ENCODE data around the gene MTX3.

MTX3 gene

GRCh38 chr5:79983618-79984017 is 7.4 kb downstream of the MTX3 start:
- DNase-seq (ENCODE audit: low spot score): no peak

GRCh38 chr5:79982136-79982535 is 8.9 kb downstream of the MTX3 start:
- DNase-seq (ENCODE audit: low spot score): no peak

GRCh38 chr5:79976759-79977515 is 14.1 kb downstream of the MTX3 start:
- DNase-seq (ENCODE audit: low spot score): no peak

- DNase-seq (ENCODE audit: low spot score): no peak
Observed at GRCh38 chr5:79975422-79975821, 15.6 kb downstream of the MTX3 start.

DNA sequence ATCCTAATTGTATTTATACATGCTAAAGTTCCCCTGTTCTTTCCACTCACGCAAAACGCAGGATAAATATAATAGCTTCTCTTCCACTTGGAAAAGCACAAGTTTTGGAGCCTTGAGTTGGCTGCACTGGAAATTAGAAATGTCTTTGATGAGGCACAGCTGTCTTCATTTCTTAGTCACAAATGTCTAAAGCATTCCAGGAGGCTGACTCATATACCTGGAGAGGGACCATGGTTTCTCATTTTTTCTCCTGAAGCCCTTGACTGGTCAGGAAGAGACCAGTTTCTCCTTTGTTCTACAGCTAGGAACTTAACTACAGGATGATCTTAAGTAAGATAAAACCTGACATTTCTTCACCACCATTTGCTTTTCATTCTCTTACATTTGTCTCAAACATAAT is 16.2 kb downstream of the MTX3 start:
- DNase-seq (ENCODE audit: low spot score): no peak

- DNase-seq (ENCODE audit: low spot score): no peak
Observed at GRCh38 chr5:79973996-79974395, 17.1 kb downstream of the MTX3 start.

DNA sequence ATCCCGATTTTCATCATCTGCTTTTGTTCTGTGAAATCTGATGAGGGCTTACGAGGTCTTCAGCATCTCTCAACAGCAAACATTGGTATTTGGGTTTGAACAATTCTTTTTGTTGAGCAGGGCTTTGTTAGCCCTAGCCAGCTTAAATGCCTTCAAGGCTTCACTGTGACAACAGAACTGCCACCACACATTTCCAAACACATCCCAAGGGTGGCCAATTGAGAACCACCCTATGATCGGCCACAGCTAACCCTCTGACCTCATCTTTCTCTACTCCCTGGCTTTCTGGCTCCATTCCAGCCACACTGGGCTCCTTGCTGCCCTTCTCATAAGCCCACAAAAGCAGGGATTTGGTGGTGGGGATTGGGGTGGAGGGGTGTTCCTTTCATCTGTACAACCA is 17.6 kb downstream of the MTX3 start:
- no peak for DNase-seq (ENCODE audit: low spot score)

GRCh38 chr5:79971156-79971555 is 19.9 kb downstream of the MTX3 start:
- no peak for DNase-seq (ENCODE audit: low spot score)

- no peak for DNase-seq (ENCODE audit: low spot score)
Observed at GRCh38 chr5:79966448-79966847, 24.6 kb downstream of the MTX3 start.

DNA sequence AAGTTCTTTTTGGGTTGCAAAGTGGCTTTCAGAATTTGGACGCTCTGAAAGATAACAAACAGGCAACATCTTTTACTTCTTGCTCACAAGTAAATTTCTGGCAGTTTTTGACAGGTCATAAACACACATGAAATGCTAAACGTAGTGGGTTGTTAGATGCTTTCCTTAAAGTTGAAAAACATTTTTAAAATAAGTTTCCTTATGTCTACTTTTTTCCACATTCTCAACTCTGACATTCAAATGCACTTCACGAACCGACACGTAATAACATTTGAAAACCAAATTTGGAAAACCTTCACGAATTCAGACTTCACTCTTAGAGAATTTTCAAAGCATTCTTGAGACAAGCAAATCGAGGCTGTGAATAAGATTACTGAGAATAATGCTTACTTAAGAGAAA is 26.9 kb downstream of the MTX3 start:
- DNase-seq (ENCODE audit: low spot score): no peak

GRCh38 chr5:79963261-79964061 is 27.6 kb downstream of the MTX3 start:
- DNase-seq (ENCODE audit: low spot score): no peak

- no peak for DNase-seq (ENCODE audit: low spot score)
Observed at GRCh38 chr5:79962575-79963222, 28.4 kb downstream of the MTX3 start.

DNA sequence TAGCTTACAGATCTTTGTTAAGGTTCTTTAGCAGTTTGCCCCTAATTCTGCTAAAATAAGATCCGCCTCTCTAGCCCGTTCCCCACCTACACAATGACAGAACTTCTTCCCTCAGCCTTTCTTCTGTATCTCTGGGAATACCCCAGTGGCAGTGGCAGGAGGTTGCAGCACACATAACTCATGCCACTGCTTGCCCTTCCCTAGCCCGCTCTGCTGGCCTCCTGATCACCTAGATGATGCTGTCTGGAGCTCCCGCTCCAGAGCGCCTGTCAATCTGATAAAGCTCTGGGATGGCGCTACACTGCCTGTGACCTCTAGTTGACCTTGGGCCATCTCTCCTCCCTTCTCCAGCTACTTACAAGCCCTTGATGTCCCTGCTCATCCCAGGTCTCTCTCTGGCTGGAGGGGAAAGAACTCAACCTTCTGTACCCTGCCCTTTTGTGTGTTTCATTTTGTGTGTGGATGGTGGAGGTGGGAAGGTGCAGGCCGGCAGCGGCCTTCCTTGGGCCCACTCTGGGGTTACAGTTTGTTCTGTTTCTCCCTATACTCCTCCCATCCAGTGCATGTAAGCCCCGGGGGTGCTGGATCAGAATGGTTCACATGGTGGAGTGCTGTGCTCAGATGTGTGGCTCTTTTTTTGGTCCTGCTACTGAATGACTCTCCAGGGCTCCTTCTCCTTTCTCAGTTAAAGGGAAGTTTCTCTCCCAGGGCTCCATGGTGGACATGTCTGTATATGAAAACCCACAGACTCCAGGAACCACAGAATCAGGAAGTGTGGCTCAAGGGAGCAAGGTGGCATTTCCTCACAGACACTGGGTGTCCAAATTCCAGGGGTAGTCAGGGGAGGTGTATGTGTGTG is 29.1 kb downstream of the MTX3 start:
- DNase-seq (ENCODE audit: low spot score): no peak

DNA sequence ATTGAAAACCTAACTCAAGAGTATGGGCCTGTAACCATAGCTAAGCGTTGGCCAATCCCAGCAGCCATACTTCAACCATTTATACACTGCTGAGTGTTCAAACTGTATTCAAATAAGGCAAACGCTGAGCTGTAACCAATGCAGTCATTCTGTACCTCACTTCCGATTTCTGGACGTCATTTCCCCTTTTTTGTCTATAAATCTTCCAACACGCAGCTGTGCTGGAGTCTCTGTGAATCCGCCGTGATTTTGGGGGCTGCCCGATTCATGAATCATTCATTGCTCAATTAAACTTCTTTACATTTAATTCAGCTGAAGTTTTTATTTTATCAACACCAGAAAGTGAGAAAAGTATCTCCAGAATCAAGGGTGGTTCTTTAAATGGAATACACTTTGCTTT is 31.7 kb downstream of the MTX3 start:
- DNase-seq (ENCODE audit: low spot score): no peak

DNA sequence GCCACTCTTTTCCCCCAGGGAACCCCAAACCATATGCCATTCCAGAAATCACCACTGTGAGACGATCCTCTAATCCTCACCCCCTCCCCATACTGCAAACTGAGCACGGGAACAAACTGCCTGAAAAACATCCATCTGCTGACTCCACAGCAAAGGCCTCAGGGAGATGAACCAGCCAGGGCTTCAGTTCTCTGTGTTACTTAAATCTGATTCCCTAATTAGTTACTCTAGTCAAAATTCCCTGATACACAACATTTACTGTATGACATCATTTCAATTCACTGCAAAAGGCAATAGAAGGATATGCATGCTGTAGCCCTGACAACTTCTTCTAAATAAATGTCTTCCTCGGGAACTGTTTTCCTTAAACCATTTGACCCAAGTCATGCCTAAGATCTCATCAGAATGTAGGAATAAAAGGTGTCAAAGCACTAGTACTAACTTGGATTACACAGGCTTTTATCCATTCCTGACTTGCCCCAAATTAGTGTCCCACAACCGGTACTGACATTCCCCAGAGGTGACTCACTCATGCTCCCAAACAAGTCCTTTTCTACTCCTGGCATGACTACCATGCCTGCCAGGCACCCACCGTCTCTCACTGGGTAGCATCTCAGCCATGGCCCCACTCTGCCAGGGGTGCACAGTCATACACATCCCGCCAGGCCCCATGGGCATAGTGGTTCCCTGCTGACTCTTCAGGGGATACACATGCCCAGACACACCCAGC is 35.0 kb downstream of the MTX3 start:
- no peak for DNase-seq (ENCODE audit: low spot score)

GRCh38 chr5:79955356-79955895 is 35.6 kb downstream of the MTX3 start:
- no peak for DNase-seq (ENCODE audit: low spot score)

GRCh38 chr5:79954620-79955019 is 36.4 kb downstream of the MTX3 start:
- DNase-seq (ENCODE audit: low spot score): no peak

GRCh38 chr5:79947567-79947966 is 43.5 kb downstream of the MTX3 start:
- DNase-seq (ENCODE audit: low spot score): no peak

DNA sequence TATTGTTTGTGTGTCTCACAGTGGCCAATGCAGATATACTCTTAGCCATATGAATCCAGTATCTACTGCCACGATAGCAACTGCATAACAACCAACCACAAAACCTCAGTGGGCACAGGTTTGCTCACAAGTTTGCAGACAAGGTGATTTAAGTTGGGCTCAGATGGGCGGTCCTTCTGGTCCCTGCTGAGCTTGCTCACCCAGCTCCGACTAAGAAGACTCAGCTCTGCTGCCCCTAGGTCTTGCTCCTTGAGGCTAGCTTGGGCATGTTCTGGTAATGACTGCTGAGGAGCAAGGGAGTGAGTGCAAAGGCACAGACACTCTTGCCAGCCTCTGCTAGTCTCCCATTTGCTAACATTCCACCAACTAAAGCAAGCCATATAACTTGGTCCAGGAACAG is 52.6 kb downstream of the MTX3 start:
- no peak for DNase-seq (ENCODE audit: low spot score)

DNA sequence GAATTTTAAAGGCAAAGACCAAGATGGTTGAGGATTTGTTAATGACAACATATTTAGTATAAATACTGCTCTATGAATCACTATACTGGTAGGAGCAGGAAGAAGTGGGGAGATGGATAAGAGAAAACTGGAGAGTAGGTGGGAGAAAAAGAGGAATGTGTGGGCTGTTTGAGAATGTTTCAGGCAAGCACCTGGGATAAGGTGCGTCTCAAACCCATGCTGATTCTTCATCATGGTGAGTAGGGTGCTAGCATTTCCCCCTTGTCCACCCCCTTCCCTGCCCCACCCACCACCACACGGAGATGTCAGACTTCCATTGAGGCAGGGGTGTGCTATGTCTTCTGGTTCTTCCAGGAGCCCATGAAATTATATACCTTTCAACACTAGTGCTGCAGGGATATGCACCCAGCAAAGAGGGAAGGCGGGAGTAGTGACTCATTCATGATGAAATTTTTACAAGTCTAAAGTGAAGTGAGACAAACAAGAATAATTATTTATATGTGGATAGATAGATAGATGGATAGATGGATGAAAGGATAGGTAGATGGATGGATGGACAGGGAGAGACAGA is 54.3 kb downstream of the MTX3 start:
- DNase-seq (ENCODE audit: low spot score): no peak

Measured in hematopoietic multipotent progenitor cell treated with erythropoietin and hydrocortisone succinate and interleukin-3 and kit ligand, for 15 days (in vitro differentiated cells).